Left renal pelvis (tissue), 4 donors: ENCODE results near the gene IL31. TPM values are rescaled to one million over a fixed set of nuclear protein-coding genes. Genes with fewer than 3 reads are reported as not detected.
"Not testable (repeated sequence)": the region's sequence is repeated elsewhere in the genome, so short reads cannot be mapped to it uniquely, and the experiment has no call there.

Experiments used
- DNase-seq, 4 donors: peaks; one replicate each; pipeline ENCODE4 v3.0.0-alpha.2; 2013; ENCODE audit warnings: low read depth in 4 of 4, low spot score in 3 of 4
- polyA plus RNA-seq, 4 donors: library from polyadenylated mRNA; unstranded; fragments of 120-200 nt; gene quantifications; one replicate each; pipeline ENCODE4 v1.2.1, GENCODE V29; 2013; ENCODE audit not compliant: insufficient read length in 4 of 4

IL31 gene
- polyA plus RNA-seq, 4 donors: not detected

- no peak for DNase-seq
Observed at GRCh38 chr12:122194804-122195203, 20.8 kb upstream of the IL31 start.

- no peak for DNase-seq
Observed at GRCh38 chr12:122192441-122192840, 18.4 kb upstream of the IL31 start.

- DNase-seq: no peak
Observed at GRCh38 chr12:122190842-122191668, 17.0 kb upstream of the IL31 start.

- DNase-seq: no peak
Observed at GRCh38 chr12:122189626-122190475, 15.8 kb upstream of the IL31 start.

- DNase-seq: no peak
Observed at GRCh38 chr12:122187466-122187865, 13.4 kb upstream of the IL31 start.

GRCh38 chr12:122185494-122186082 is 11.6 kb upstream of the IL31 start:
- DNase-seq: no peak

- DNase-seq: no peak
Observed at GRCh38 chr12:122185079-122185478, 11.1 kb upstream of the IL31 start.

GRCh38 chr12:122184517-122184916 is 10.5 kb upstream of the IL31 start:
- DNase-seq: no peak

- DNase-seq: no peak
Observed at GRCh38 chr12:122183588-122183940, 9.5 kb upstream of the IL31 start.

GRCh38 chr12:122182887-122183587 is 9.0 kb upstream of the IL31 start, which contains the start of gene LRRC43:
Gene LRRC43, plus strand, starts transcription at chr12:122183123. Its CDS starts 22 bp downstream, at chr12:122183145.
- DNase-seq: peak in 2 of 4 donors; percentile 51 to 62

- DNase-seq: not testable (repeated sequence)
Observed at GRCh38 chr12:122176473-122176872, 2.5 kb upstream of the IL31 start.

GRCh38 chr12:122172262-122172939 is 1.6 kb downstream of the IL31 start:
- no peak for DNase-seq

- no peak for DNase-seq
Observed at GRCh38 chr12:122171399-122171798, 2.6 kb downstream of the IL31 start.

GRCh38 chr12:122168492-122168891 is 5.5 kb downstream of the IL31 start:
- DNase-seq: no peak

GRCh38 chr12:122167356-122167925 is 6.6 kb downstream of the IL31 start:
- DNase-seq: no peak

- no peak for DNase-seq
Observed at GRCh38 chr12:122166422-122167349, 7.3 kb downstream of the IL31 start.

GRCh38 chr12:122162976-122163375 is 11.0 kb downstream of the IL31 start:
- DNase-seq: no peak

- no peak for DNase-seq
Observed at GRCh38 chr12:122161682-122162081, 12.3 kb downstream of the IL31 start.

GRCh38 chr12:122160761-122161160 is 13.3 kb downstream of the IL31 start:
- DNase-seq: no peak
